B cell (primary cell): Measurements from ENCODE around the gene CD79A.

ENCODE experiments used
- EZH2 ChIP-seq: IDR thresholded peaks from 2 replicates; pipeline ENCODE4 v1.6.1; 2012; ENCODE audit warnings: borderline replicate concordance, low read depth, mild to moderate bottlenecking, moderate library complexity, low read length; ENCODE audit not compliant: insufficient read depth, poor library complexity, severe bottlenecking
- TF ChIP-seq, protein P1 (sequence below): fragments of 200-600 bp; IDR thresholded peaks from one replicate; pipeline ENCODE4 v1.8.0; 2022; ENCODE audit warnings: antibody characterized with exemption, mild to moderate bottlenecking

DNA sequence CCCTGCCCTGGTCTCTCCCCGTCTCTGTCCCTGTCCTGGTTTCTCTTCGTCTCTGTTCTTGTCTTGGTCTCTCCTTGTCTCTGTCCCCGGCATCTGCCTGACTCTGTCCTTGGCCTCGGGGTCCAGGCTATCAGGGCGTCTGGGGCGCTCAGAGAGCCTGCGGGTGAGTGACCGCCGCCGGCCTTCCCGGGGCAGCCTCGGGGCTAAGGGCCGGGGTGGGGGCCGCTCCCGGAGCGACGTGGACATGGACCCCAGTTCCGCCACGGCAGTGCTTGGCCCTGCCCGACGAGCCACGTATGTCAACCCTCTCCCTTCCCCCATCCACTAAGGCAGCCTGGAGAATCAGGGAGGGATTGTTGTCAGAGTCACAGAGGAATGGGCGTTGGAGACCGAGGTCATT, 20.7 kb downstream of the CD79A start:
- TF ChIP-seq, protein P1, sequence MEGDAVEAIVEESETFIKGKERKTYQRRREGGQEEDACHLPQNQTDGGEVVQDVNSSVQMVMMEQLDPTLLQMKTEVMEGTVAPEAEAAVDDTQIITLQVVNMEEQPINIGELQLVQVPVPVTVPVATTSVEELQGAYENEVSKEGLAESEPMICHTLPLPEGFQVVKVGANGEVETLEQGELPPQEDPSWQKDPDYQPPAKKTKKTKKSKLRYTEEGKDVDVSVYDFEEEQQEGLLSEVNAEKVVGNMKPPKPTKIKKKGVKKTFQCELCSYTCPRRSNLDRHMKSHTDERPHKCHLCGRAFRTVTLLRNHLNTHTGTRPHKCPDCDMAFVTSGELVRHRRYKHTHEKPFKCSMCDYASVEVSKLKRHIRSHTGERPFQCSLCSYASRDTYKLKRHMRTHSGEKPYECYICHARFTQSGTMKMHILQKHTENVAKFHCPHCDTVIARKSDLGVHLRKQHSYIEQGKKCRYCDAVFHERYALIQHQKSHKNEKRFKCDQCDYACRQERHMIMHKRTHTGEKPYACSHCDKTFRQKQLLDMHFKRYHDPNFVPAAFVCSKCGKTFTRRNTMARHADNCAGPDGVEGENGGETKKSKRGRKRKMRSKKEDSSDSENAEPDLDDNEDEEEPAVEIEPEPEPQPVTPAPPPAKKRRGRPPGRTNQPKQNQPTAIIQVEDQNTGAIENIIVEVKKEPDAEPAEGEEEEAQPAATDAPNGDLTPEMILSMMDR, result no peak
- TF ChIP-seq EZH2, result no peak
